HEK293 (cell line): ENCODE data around the gene NR2C2AP.

ENCODE experiments used
- ATF2 ChIP-seq: fragments of 450-650 bp; formaldehyde crosslinking; IDR thresholded peaks from 2 replicates; pipeline ENCODE4 v1.5.1; 2016; ENCODE audit warnings: missing biosample characterization, missing genetic modification characterization, low read depth
- CTCF ChIP-seq: fragments of 450-650 bp; formaldehyde crosslinking; IDR thresholded peaks from 2 replicates; pipeline ENCODE4 v1.5.1; 2016; ENCODE audit warnings: missing biosample characterization, missing genetic modification characterization
- KLF16 ChIP-seq: fragments of 450-650 bp; formaldehyde crosslinking; IDR thresholded peaks from 2 replicates; pipeline ENCODE4 v1.5.1; 2017; ENCODE audit warnings: missing biosample characterization, missing genetic modification characterization
- TCF7L2 ChIP-seq: IDR thresholded peaks from 2 replicates; pipeline ENCODE4 v1.6.1; 2011; ENCODE audit warnings: low read depth, mild to moderate bottlenecking, inconsistent platforms, low read length, moderate library complexity, borderline replicate concordance
- ZBTB1 ChIP-seq: fragments of 450-650 bp; formaldehyde crosslinking; IDR thresholded peaks from 2 replicates; pipeline ENCODE4 v1.5.1; 2016; ENCODE audit warnings: missing biosample characterization, missing genetic modification characterization
- ZNF121 ChIP-seq: fragments of 450-650 bp; formaldehyde crosslinking; IDR thresholded peaks from 2 replicates; pipeline ENCODE4 v1.5.1; 2016; ENCODE audit warnings: missing biosample characterization, missing genetic modification characterization
- ZNF133 ChIP-seq: fragments of 450-650 bp; formaldehyde crosslinking; IDR thresholded peaks from 2 replicates; pipeline ENCODE4 v1.5.1; 2016; ENCODE audit warnings: missing biosample characterization, missing genetic modification characterization
- ZNF311 ChIP-seq: fragments of 450-650 bp; formaldehyde crosslinking; IDR thresholded peaks from 2 replicates; pipeline ENCODE4 v1.5.1; 2017; ENCODE audit warnings: missing biosample characterization, missing genetic modification characterization, borderline replicate concordance
- ZNF324 ChIP-seq: fragments of 450-650 bp; formaldehyde crosslinking; IDR thresholded peaks from 2 replicates; pipeline ENCODE4 v1.5.1; 2016; ENCODE audit warnings: missing biosample characterization, missing genetic modification characterization
- ZNF398 ChIP-seq: fragments of 450-650 bp; formaldehyde crosslinking; IDR thresholded peaks from 2 replicates; pipeline ENCODE4 v1.5.1; 2017; ENCODE audit warnings: missing biosample characterization, missing genetic modification characterization
- ZNF580 ChIP-seq: fragments of 450-650 bp; formaldehyde crosslinking; IDR thresholded peaks from 2 replicates; pipeline ENCODE4 v1.5.1; 2016; ENCODE audit warnings: missing biosample characterization, missing genetic modification characterization
- ZNF645 ChIP-seq: fragments of 450-650 bp; formaldehyde crosslinking; IDR thresholded peaks from 2 replicates; pipeline ENCODE4; 2016; ENCODE audit warnings: missing biosample characterization, missing genetic modification characterization

- TF ChIP-seq ZNF645 (tag by site-specific recombination): no peak
- TF ChIP-seq CTCF (tag by site-specific recombination): no peak
- no peak for TF ChIP-seq ZNF398 (tag by site-specific recombination)
- no peak for TF ChIP-seq ATF2
- no peak for TF ChIP-seq ZNF580
- no peak for TF ChIP-seq ZNF121 (tag by site-specific recombination)
- TF ChIP-seq ZNF324 (tag by site-specific recombination): no peak
- TF ChIP-seq ZBTB1: no peak
- no peak for TF ChIP-seq ZNF311 (tag by site-specific recombination)
- TF ChIP-seq KLF16 (tag by site-specific recombination): no peak
- no peak for TF ChIP-seq TCF7L2
- no peak for TF ChIP-seq ZNF133
These were observed 10.9 kb upstream of the NR2C2AP start for GRCh38 chr19:19214159-19214490.
